ENCODE results near the gene EBLN1. TPM values are rescaled to one million over a fixed set of nuclear protein-coding genes. Genes with fewer than 3 reads are reported as not detected.

Gene EBLN1
- total and polyA plus RNA-seq, 9 of the 15 experiments (the other 6 are each of a cell fraction or from before 2014, with no cell fraction given) = 0.06 to 3.1 (median 0.80) TPM

GRCh38 chr10:22219308-22219707 is 1.5 kb upstream of the EBLN1 start:
- H3K9me3 ChIP-seq (replicated peaks; ENCODE audit: control insufficient read depth, insufficient read depth, low read depth, low read length) = no peaks in the 10 kb centered on the region
- CTCF ChIA-PET (ENCODE audit: low intra/inter-chr PET ratio) = no interaction called here
- POLR2A ChIA-PET = interaction anchor here (0.7 to 2.5 kb wide), 3 partner anchors 9 to 118 kb away, joined by 3 to 12 read pairs (median 3); no protein-coding TSS in a partner anchor
- no peak overlapping the region for H3K4me2 ChIP-seq (ENCODE audit: insufficient read depth, low read length)
- no peak overlapping the region for H3K4me3 ChIP-seq
- WGBS (ENCODE audit: insufficient coverage, low coverage, missing lambda C conversion rate) = 13% methylated on average over 1 of the region's 1 CpG
- H3K36me3 ChIP-seq (ENCODE audit: control insufficient read depth, insufficient read depth, low read length) = no peaks in the 10 kb centered on the region
- H3K79me2 ChIP-seq (ENCODE audit: control insufficient read depth, insufficient read depth, low read length) = no peaks in the 10 kb centered on the region
- in situ Hi-C loops (cut with MboI) (no loop called here), intact Hi-C loops (cut with micrococcal nuclease) (loop anchor here (10.0 kb wide), 1 partner anchor 115 kb away; no protein-coding TSS in a partner anchor)
- H3K27me3 ChIP-seq (ENCODE audit: control insufficient read depth in 2 of 2, insufficient read depth in 2 of 2, low read length in 2 of 2) = no peaks in the 10 kb centered on the region
- H3K9me1 ChIP-seq (ENCODE audit: control insufficient read depth, insufficient read depth, low read length) = no peaks in the 10 kb centered on the region
- H2AFZ ChIP-seq (ENCODE audit: low read depth, low read length) = no peak overlapping the region
- DNase-seq (ENCODE audit: extremely low read depth in 1 of 4, low spot score in 3 of 4) = peak in 2 of 4 experiments; percentile 50 to 67
- no peak overlapping the region for H3K9ac ChIP-seq (ENCODE audit: insufficient read depth in 1 of 2, low read depth in 2 of 2, low read length in 2 of 2)
- BruUV-seq (replicated peaks) = no TSS peak
- peak; percentile 82 for ATAC-seq
- no peaks in the 10 kb centered on the region for H4K20me1 ChIP-seq (replicated peaks; ENCODE audit: control insufficient read depth, insufficient read depth, low read length)
- peak; percentile 86 for FAIRE-seq
- peaks cover 0 to 12% of the 10 kb centered on the region in 2 experiments; a peak in 3 of 5 replicates for H3K4me1 ChIP-seq (replicated peaks in 1 of 2; ENCODE audit: control insufficient read depth in 2 of 2, insufficient read depth in 2 of 2, low read length in 2 of 2)
- H3K27ac ChIP-seq (ENCODE audit: extremely low read depth, low read depth, low read length) = no peak overlapping the region; the same call in 2 of the 3 replicates
- TF ChIP-seq HEY1 (CRISPR knock-in tag; IDR thresholded peaks at IDR 0.05; ENCODE audit: borderline replicate concordance) (no peak), GATA2 (CRISPR knock-in tag; IDR thresholded peaks at IDR 0.05) (no peak), ZNF121 (CRISPR knock-in tag; conservative IDR thresholded peaks at IDR 0.05) (no peak), MYNN (IDR thresholded peaks at IDR 0.05) (no peak), MYNN (CRISPR knock-in tag; IDR thresholded peaks at IDR 0.05) (no peak), TAF1 (IDR thresholded peaks at IDR 0.05; ENCODE audit: control insufficient read depth, extremely low read depth, insufficient read depth, low read length, severe bottlenecking) (no peak), ARID1B (IDR thresholded peaks at IDR 0.05) (peak; percentile 74), NBN (IDR thresholded peaks at IDR 0.05; ENCODE audit: low read depth) (no peak), MTA3 (IDR thresholded peaks at IDR 0.05; ENCODE audit: borderline replicate concordance) (no peak), E4F1 (CRISPR knock-in tag; IDR thresholded peaks at IDR 0.05; ENCODE audit: borderline replicate concordance) (no peak), ZBTB34 (CRISPR knock-in tag; IDR thresholded peaks at IDR 0.05) (no peak), ZNF224 (CRISPR knock-in tag; IDR thresholded peaks at IDR 0.05) (no peak), ZNF511 (CRISPR knock-in tag; IDR thresholded peaks at IDR 0.05) (no peak), ATF3 (IDR thresholded peaks at IDR 0.05) (peak; percentile 90), ATF3 (CRISPR knock-in tag; conservative IDR thresholded peaks at IDR 0.05) (no peak), HOMEZ (CRISPR knock-in tag; IDR thresholded peaks at IDR 0.05) (no peak), SMARCA4 (IDR thresholded peaks at IDR 0.05) (peak; percentile 75)

Measured in K562 (cell line).